IPS-15b (cell line): ENCODE measurements around the gene RXFP4.

Experiments
- H3K27me3 ChIP-seq: one replicate; pipeline ENCODE4 v1.6.1; 2013; ENCODE audit warnings: low read length; ENCODE audit not compliant: control insufficient read depth, insufficient read depth
- H3K36me3 ChIP-seq: one replicate; pipeline ENCODE4 v1.6.1; 2013; ENCODE audit warnings: low read length; ENCODE audit not compliant: control insufficient read depth, insufficient read depth
- H3K4me1 ChIP-seq: one replicate; pipeline ENCODE4 v1.6.1; 2013; ENCODE audit warnings: mild to moderate bottlenecking, low read length; ENCODE audit not compliant: control insufficient read depth, insufficient read depth
- H3K4me3 ChIP-seq: one replicate; pipeline ENCODE4 v1.5.1; 2013; ENCODE audit warnings: low read depth, low read length
- H3K9ac ChIP-seq: one replicate; pipeline ENCODE4 v1.6.1; 2013; ENCODE audit warnings: low read depth, mild to moderate bottlenecking, low read length
- H3K9me3 ChIP-seq: one replicate; pipeline ENCODE4 v1.6.1; 2013; ENCODE audit warnings: mild to moderate bottlenecking, low read length; ENCODE audit not compliant: control insufficient read depth, insufficient read depth

RXFP4 gene

DNA sequence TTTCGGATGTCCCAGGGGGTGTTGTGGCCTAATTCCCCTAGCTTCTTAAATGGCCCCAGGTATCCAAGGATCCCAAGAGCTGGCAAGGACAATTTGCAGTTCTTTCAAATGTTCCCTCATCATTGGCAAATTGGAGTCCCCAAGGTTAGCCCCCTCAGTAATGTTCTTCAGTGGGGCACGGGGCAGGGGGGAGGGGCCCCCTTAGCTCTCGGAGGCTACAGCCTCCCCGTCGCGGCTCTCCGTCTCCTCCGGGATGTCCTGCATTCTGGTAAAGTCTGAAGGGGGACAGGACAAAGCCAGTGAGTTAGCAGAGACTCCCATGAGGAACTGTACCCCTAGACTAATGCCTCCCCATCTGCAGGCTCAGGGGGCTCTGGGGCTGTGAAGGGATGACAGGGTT lies 6.3 kb downstream of the RXFP4 start:
- Histone ChIP-seq H3K4me1 (peaks cover 11% of the 10 kb centered on the region), H3K9me3 (no peaks in the 10 kb centered on the region), H3K36me3 (peaks cover 42% of the 10 kb centered on the region), H3K27me3 (no peaks in the 10 kb centered on the region), H3K9ac (no peak overlapping the region), H3K4me3 (no peak overlapping the region)

GRCh38 chr1:155950829-155951228 lies 9.4 kb downstream of the RXFP4 start:
- no peak overlapping the region for H3K4me3 ChIP-seq
- H3K4me1 ChIP-seq = peaks cover 11% of the 10 kb centered on the region
- H3K9ac ChIP-seq = no peak overlapping the region
- peaks cover 62% of the 10 kb centered on the region for H3K36me3 ChIP-seq
- H3K27me3 ChIP-seq = no peaks in the 10 kb centered on the region
- no peaks in the 10 kb centered on the region for H3K9me3 ChIP-seq

- Histone ChIP-seq H3K9ac (no peak overlapping the region), H3K9me3 (no peaks in the 10 kb centered on the region), H3K27me3 (no peaks in the 10 kb centered on the region), H3K4me1 (peaks cover 4% of the 10 kb centered on the region), H3K36me3 (peaks cover 60% of the 10 kb centered on the region), H3K4me3 (no peak overlapping the region)
These were observed 10.5 kb downstream of the RXFP4 start for GRCh38 chr1:155951753-155952504.

- peaks cover 60% of the 10 kb centered on the region for H3K36me3 ChIP-seq
- no peaks in the 10 kb centered on the region for H3K4me1 ChIP-seq
- no peak overlapping the region for H3K9ac ChIP-seq
- no peaks in the 10 kb centered on the region for H3K9me3 ChIP-seq
- H3K27me3 ChIP-seq = no peaks in the 10 kb centered on the region
- H3K4me3 ChIP-seq = no peak overlapping the region
These were observed 11.1 kb downstream of the RXFP4 start for GRCh38 chr1:155952505-155952890.

DNA sequence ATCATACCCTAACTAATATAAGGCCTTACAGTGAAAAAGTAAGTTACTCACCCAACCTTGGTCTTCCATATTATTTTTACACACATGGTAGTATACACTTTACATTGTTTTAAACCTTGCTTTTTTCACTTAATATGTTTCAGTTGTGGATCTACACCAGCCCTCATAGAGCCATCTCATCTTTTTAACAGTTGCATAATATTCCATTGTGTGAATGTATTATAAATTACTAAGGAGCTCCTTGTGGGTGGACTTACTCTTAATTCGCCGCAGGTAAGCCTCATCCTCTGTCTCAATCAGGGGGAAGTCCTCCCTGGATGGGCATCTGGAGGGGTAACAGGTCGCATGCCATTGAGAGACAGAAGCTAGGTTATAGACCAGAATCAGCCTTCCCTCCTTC lies 13.2 kb downstream of the RXFP4 start:
- Histone ChIP-seq H3K27me3 (no peaks in the 10 kb centered on the region), H3K9ac (no peak overlapping the region), H3K4me1 (no peaks in the 10 kb centered on the region), H3K9me3 (no peaks in the 10 kb centered on the region), H3K4me3 (no peak overlapping the region), H3K36me3 (peaks cover 66% of the 10 kb centered on the region)

GRCh38 chr1:155957411-155957915 lies 16.0 kb downstream of the RXFP4 start:
- Histone ChIP-seq H3K9me3 (no peaks in the 10 kb centered on the region), H3K4me1 (no peaks in the 10 kb centered on the region)

GRCh38 chr1:155960081-155960745 lies 18.8 kb downstream of the RXFP4 start:
- Histone ChIP-seq H3K36me3 (peaks cover 58% of the 10 kb centered on the region), H3K4me1 (no peaks in the 10 kb centered on the region), H3K27me3 (no peaks in the 10 kb centered on the region), H3K9me3 (no peaks in the 10 kb centered on the region), H3K4me3 (no peak overlapping the region), H3K9ac (no peak overlapping the region)

More at GRCh38 chr1:155957411-155957915, 16.0 kb downstream of the RXFP4 start:
- Histone ChIP-seq H3K4me3 (no peak overlapping the region), H3K27me3 (no peaks in the 10 kb centered on the region), H3K9ac (no peak overlapping the region), H3K36me3 (peaks cover 64% of the 10 kb centered on the region)

GRCh38 chr1:155961937-155962336 lies 20.5 kb downstream of the RXFP4 start:
- H3K4me1 ChIP-seq = no peaks in the 10 kb centered on the region
- H3K36me3 ChIP-seq = peaks cover 72% of the 10 kb centered on the region
- H3K9ac ChIP-seq = no peak overlapping the region
- H3K9me3 ChIP-seq = no peaks in the 10 kb centered on the region
- H3K4me3 ChIP-seq = no peak overlapping the region
- H3K27me3 ChIP-seq = no peaks in the 10 kb centered on the region

- Histone ChIP-seq H3K36me3 (peaks cover 70% of the 10 kb centered on the region), H3K9ac (no peak overlapping the region), H3K4me3 (no peak overlapping the region), H3K27me3 (no peaks in the 10 kb centered on the region), H3K4me1 (peaks cover 5% of the 10 kb centered on the region), H3K9me3 (no peaks in the 10 kb centered on the region)
These were observed 21.3 kb downstream of the RXFP4 start for GRCh38 chr1:155962599-155963211.

DNA sequence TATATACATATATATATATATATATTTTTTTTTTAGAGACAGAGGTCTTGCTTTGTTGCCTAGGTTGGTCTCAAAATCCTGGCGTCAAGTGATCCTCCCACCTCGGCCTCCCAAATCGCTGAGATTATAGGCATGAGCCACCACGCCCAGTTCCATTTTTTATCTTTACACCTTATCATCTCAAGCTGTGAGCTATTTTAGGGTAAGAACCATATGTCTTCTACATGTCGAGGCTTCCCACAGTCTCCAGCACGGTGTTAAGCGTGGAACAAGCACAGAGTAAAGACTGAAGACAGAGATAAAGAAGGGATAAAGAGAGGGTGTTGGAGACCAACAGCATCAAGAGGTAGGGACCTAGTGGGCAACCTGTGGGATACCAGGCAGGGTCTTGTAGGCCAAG lies 22.8 kb downstream of the RXFP4 start:
- H3K4me1 ChIP-seq = peaks cover 16% of the 10 kb centered on the region
- no peaks in the 10 kb centered on the region for H3K27me3 ChIP-seq
- H3K36me3 ChIP-seq = peaks cover 71% of the 10 kb centered on the region
- no peak overlapping the region for H3K9ac ChIP-seq
- H3K4me3 ChIP-seq = no peak overlapping the region
- H3K9me3 ChIP-seq = no peaks in the 10 kb centered on the region

DNA sequence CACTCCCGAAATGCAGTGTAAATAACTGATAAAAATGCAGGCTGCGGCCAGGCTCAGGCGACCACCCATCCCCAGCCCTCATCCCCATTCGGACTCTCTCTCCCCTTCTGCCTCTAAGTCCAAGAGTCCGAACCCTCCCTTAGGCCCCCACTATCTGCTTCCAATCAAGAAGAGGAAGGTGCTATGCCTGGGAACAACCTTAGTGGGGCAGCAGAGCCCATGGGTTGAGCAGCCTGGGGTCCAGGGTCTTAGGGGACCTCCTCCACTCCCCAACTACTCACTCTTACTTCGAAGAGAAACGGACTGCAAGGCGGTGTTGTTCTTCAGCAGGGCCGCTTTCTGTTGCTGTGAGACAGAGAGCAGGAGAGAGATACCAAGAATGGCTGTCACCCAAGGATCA lies 24.7 kb downstream of the RXFP4 start:
- Histone ChIP-seq H3K4me3 (no peak overlapping the region), H3K27me3 (no peaks in the 10 kb centered on the region), H3K9ac (no peak overlapping the region), H3K36me3 (peaks cover 67% of the 10 kb centered on the region), H3K9me3 (no peaks in the 10 kb centered on the region), H3K4me1 (peaks cover 26% of the 10 kb centered on the region)

DNA sequence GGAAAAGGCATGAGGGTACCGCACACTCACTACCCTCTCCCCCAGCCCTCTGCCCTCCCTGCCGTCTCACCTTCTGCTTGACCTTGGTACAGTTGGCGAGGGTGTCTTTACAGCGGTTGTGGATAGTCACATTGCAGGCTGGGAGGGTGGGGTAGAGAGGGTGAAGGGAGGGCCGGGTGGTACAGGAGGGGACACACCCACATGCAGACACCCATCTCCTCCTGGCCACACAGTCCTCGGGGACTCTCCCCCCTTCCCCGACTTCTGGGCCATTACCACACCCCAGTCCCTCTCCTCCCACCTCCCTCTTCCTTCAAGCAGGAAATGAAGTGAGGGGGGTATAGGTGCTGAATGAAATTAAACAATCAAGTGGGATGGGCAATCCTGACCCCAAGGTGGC lies 25.3 kb downstream of the RXFP4 start:
- no peaks in the 10 kb centered on the region for H3K27me3 ChIP-seq
- no peak overlapping the region for H3K9ac ChIP-seq
- peaks cover 63% of the 10 kb centered on the region for H3K36me3 ChIP-seq
- H3K4me1 ChIP-seq = peaks cover 26% of the 10 kb centered on the region
- no peaks in the 10 kb centered on the region for H3K9me3 ChIP-seq
- H3K4me3 ChIP-seq = no peak overlapping the region
